K562 (cell line): ENCODE measurements around the gene KASH5. TPM values are rescaled to one million over a fixed set of nuclear protein-coding genes. Genes with fewer than 3 reads are reported as not detected.
A peak's percentile ranks its signal among the peaks of the same experiment; 100 is the strongest.

Experiments used
- CBX2 ChIP-seq: fragments of 200-600 bp; sonication (generic); IDR thresholded peaks from one replicate; pipeline ENCODE4 v1.6.1; 2012; ENCODE audit warnings: mild to moderate bottlenecking, low read length, inconsistent platforms; ENCODE audit not compliant: insufficient read depth, poor library complexity, severe bottlenecking
- CREM ChIP-seq: IDR thresholded peaks from 2 replicates; pipeline ENCODE4 v1.6.1; 2014; ENCODE audit warnings: antibody characterized with exemption, low read depth
- CXXC5 ChIP-seq: fragments of 250-450 bp; sonication (Bioruptor Pico); IDR thresholded peaks from 2 replicates; pipeline ENCODE4 v1.8.0; 2022; ENCODE audit warnings: inconsistent platforms, mild to moderate bottlenecking, moderate library complexity
- EHMT2 ChIP-seq: fragments of 450-650 bp; IDR thresholded peaks from 2 replicates; pipeline ENCODE4 v1.6.1; 2018; ENCODE audit warnings: antibody characterized with exemption
- FOXA3 ChIP-seq, 2 experiments: fragments of 450-650 bp in 1 of 2; sonication (generic) in 1 of 2; formaldehyde crosslinking; IDR thresholded peaks in 1 of 2; conservative IDR thresholded peaks in 1 of 2; 2 replicates each; pipeline versions ENCODE4 v1.4.0 to v1.8.0; 2020 to 2022; ENCODE audit warnings: mild to moderate bottlenecking in 2 of 2, missing genetic modification reagents in 1 of 2
- GABPB1 ChIP-seq: sonication (generic); formaldehyde crosslinking; IDR thresholded peaks from 2 replicates; pipeline ENCODE4 v1.8.0; 2022; ENCODE audit warnings: mild to moderate bottlenecking, missing genetic modification reagents
- GTF2A2 ChIP-seq: IDR thresholded peaks from 2 replicates; pipeline ENCODE4 v1.6.1; 2016; ENCODE audit warnings: mild to moderate bottlenecking, missing genetic modification characterization, missing compliant biosample characterization
- KLF1 ChIP-seq: fragments of 450-650 bp; IDR thresholded peaks from 2 replicates; pipeline ENCODE4 v1.6.1; 2016; ENCODE audit warnings: missing genetic modification characterization, missing compliant biosample characterization
- MTA3 ChIP-seq: fragments of 450-650 bp; formaldehyde crosslinking; IDR thresholded peaks from 2 replicates; pipeline ENCODE4 v1.6.1; 2017; ENCODE audit warnings: mild to moderate bottlenecking, borderline replicate concordance
- MYBL2 ChIP-seq, 2 experiments: fragments of 450-650 bp in 1 of 2; sonication (generic) in 1 of 2; formaldehyde crosslinking in 1 of 2; IDR thresholded peaks; 2 replicates each; pipeline versions ENCODE4 v1.6.1 to v1.8.1; 2017 to 2022; ENCODE audit warnings: borderline replicate concordance in 1 of 2, inconsistent platforms in 1 of 2, low read depth in 1 of 2, mild to moderate bottlenecking in 1 of 2, missing genetic modification reagents in 1 of 2, moderate library complexity in 1 of 2
- NFIX ChIP-seq: fragments of 250-450 bp; sonication (Bioruptor Pico); IDR thresholded peaks from 2 replicates; pipeline ENCODE4 v1.4.0; 2020; ENCODE audit warnings: low read depth, mild to moderate bottlenecking, moderate library complexity
- OTX1 ChIP-seq: fragments of 450-650 bp; formaldehyde crosslinking; IDR thresholded peaks from 2 replicates; pipeline ENCODE4 v1.4.0; 2022; ENCODE audit warnings: mild to moderate bottlenecking
- PREB ChIP-seq: sonication (generic); formaldehyde crosslinking; IDR thresholded peaks from 2 replicates; pipeline ENCODE4 v1.8.1; 2023; ENCODE audit warnings: mild to moderate bottlenecking, missing genetic modification reagents
- PTBP1 ChIP-seq: fragments of 200-400 bp; formaldehyde crosslinking; IDR thresholded peaks from 2 replicates; pipeline ENCODE4 v1.6.1; 2017; ENCODE audit warnings: low read depth, low read length
- SRSF3 ChIP-seq: fragments of 200-400 bp; formaldehyde crosslinking; IDR thresholded peaks from 2 replicates; pipeline ENCODE4 v1.6.1; 2016; ENCODE audit warnings: mild to moderate bottlenecking, low read length, moderate library complexity; ENCODE audit not compliant: insufficient read depth
- TOE1 ChIP-seq, 2 experiments: fragments of 450-650 bp in 1 of 2; sonication (generic) in 1 of 2; formaldehyde crosslinking in 1 of 2; IDR thresholded peaks; 2 replicates each; pipeline versions ENCODE4 v1.7.1 to v1.8.0; 2016 to 2022; ENCODE audit warnings: borderline replicate concordance in 2 of 2, mild to moderate bottlenecking in 2 of 2, antibody characterized with exemption in 1 of 2, inconsistent platforms in 1 of 2, low read depth in 1 of 2, missing genetic modification reagents in 1 of 2, moderate library complexity in 1 of 2
- ZBTB1 ChIP-seq: sonication (generic); formaldehyde crosslinking; IDR thresholded peaks from 2 replicates; pipeline ENCODE4 v1.8.1; 2023; ENCODE audit warnings: missing genetic modification reagents, low read depth, mild to moderate bottlenecking, borderline replicate concordance
- ZNF212 ChIP-seq: fragments of 450-650 bp; formaldehyde crosslinking; IDR thresholded peaks from 2 replicates; pipeline ENCODE4 v1.4.0; 2020; ENCODE audit warnings: mild to moderate bottlenecking
- ZNF518B ChIP-seq: fragments of 250-450 bp; sonication (Bioruptor Pico); IDR thresholded peaks from 2 replicates; pipeline ENCODE4 v1.5.0; 2021; ENCODE audit warnings: mild to moderate bottlenecking, moderate library complexity
- ZNF639 ChIP-seq, 2 experiments: fragments of 200-800 bp in 1 of 2; sonication (Bioruptor generic) in 1 of 2; sonication (generic) in 1 of 2; formaldehyde crosslinking in 1 of 2; IDR thresholded peaks in 1 of 2; conservative IDR thresholded peaks in 1 of 2; 2 replicates each; pipeline versions ENCODE4 v1.5.0 to v1.6.1; 2016 to 2020; ENCODE audit warnings: missing compliant biosample characterization in 1 of 2, missing genetic modification characterization in 1 of 2, missing genetic modification reagents in 1 of 2
- ZNF75A ChIP-seq: fragments of 450-650 bp; formaldehyde crosslinking; IDR thresholded peaks from 2 replicates; pipeline ENCODE4 v1.4.0; 2020; ENCODE audit warnings: mild to moderate bottlenecking
- polyA plus RNA-seq, 8 experiments: library from polyadenylated mRNA; depleted of rRNA in 4 of 8; stranded (reverse) in 5 of 8; unstranded in 3 of 8; fragments of >200 nt; fragmentation: Nextera tagmentation in 2 of 8; fragmentation: Illumina TruSeq in 1 of 8; extraction: Ambion mirVana in 2 of 8; extraction: Trizol in 1 of 8; gene quantifications; 2 replicates each; pipeline versions ENCODE4 v1.2.1 to v1.2.3, GENCODE V29; 2011 to 2014; ENCODE audit warnings: inconsistent platforms in 1 of 8, missing spikeins in 1 of 8
- total RNA-seq, 7 experiments: library from RNA; depleted of rRNA in 6 of 7; stranded (reverse); fragments of >200 nt in 6 of 7; fragmentation: Illumina TruSeq in 2 of 7; extraction: Trizol in 2 of 7; gene quantifications; 2 replicates each; pipeline versions ENCODE4 v1.2.1 to v1.2.3, GENCODE V29; 2011 to 2021; ENCODE audit warnings: low replicate concordance in 1 of 7

KASH5 gene
- total and polyA plus RNA-seq, 9 of the 15 experiments (the other 6 are each of a cell fraction or from before 2014, with no cell fraction given): 0.07 to 0.84 (median 0.34) TPM; not detected in 1

GRCh38 chr19:49422407-49423070, 34.5 kb downstream of the KASH5 start (continued):
- TF ChIP-seq ZNF639 (CRISPR knock-in tag; conservative IDR thresholded peaks at IDR 0.05 in 1 of 2, IDR thresholded peaks at IDR 0.05 in 1 of 2) (0 out of 4 replicates have a peak, but pooled peaks of 1 of the 2 experiments have one; percentile 33), CXXC5 (CRISPR knock-in tag) (peak; percentile 94), PTBP1 (no peak), SRSF3 (no peak), OTX1 (CRISPR knock-in tag) (no peak), ZBTB1 (CRISPR knock-in tag) (no peak), GTF2A2 (no peak), CBX2 (no peak), PREB (CRISPR knock-in tag) (no peak), ZNF212 (no peak), KLF1 (tag) (peak; percentile 90), FOXA3 (CRISPR knock-in tag; conservative IDR thresholded peaks at IDR 0.05 in 1 of 2, IDR thresholded peaks at IDR 0.05 in 1 of 2) (peak in 1 of 2 experiments; percentile 64; a peak in 1 of 4 replicates), MTA3 (peak; percentile 88; the same call in 1 of the 2 replicates), ZNF518B (CRISPR knock-in tag) (no peak), CREM (peak; percentile 85), GABPB1 (peak; percentile 63), TOE1 (IDR thresholded peaks at IDR 0.05; ENCODE audit: borderline replicate concordance) (peak; percentile 49; the same call in 1 of the 2 replicates), TOE1 (CRISPR knock-in tag; IDR thresholded peaks at IDR 0.05; ENCODE audit: borderline replicate concordance, low read depth) (no peak), EHMT2 (peak; percentile 48; the same call in 1 of the 2 replicates), MYBL2 (IDR thresholded peaks at IDR 0.05; ENCODE audit: low read depth) (no peak), MYBL2 (CRISPR knock-in tag; IDR thresholded peaks at IDR 0.05; ENCODE audit: borderline replicate concordance) (no peak), NFIX (no peak), ZNF75A (CRISPR knock-in tag) (no peak)
